Measurements from ENCODE around the gene USP21.

USP21 gene

DNA sequence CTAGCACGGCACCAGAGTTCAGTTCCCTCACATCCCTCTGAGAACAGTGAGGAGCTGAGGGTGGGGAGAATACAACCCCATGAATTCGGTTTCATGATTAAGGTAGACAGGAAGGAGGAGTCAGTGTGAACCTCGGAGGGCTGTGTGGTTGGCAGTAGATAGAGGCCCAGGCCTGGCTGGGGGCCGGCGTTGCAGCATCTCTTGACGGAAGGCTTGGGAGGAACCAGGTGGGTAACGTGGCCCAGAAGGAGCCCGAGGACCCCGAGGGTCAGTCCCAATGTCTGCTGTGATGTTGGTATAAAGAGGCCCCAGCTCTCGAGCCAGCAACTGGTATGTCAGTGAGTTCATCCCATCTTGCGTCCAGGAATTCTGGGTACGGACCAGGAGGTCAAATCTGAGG, 12.4 kb downstream of the USP21 start:
- DNase-seq (ENCODE audit: low read depth in 2 of 2): no peak

DNA sequence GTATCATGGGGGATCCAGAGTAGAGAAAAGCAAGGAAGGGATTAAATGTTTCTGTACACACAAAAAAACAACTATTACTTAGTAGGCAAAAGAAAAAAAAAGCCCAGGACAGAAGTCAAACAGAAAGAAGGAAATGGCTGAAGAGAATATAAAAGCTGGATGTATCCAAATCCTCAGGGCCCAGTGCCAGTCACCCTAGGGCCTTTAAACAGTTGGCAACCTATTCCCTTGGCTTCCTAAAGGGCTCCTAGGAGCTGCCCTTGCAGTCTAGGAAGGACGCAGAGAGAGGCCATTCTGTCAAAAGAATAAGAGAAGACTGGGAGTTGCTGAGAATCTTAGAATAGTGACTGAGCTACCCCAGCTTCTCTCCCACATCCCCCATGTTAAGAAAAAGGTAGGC, 13.0 kb downstream of the USP21 start:
- no peak for DNase-seq (ENCODE audit: low read depth in 2 of 2)

DNA sequence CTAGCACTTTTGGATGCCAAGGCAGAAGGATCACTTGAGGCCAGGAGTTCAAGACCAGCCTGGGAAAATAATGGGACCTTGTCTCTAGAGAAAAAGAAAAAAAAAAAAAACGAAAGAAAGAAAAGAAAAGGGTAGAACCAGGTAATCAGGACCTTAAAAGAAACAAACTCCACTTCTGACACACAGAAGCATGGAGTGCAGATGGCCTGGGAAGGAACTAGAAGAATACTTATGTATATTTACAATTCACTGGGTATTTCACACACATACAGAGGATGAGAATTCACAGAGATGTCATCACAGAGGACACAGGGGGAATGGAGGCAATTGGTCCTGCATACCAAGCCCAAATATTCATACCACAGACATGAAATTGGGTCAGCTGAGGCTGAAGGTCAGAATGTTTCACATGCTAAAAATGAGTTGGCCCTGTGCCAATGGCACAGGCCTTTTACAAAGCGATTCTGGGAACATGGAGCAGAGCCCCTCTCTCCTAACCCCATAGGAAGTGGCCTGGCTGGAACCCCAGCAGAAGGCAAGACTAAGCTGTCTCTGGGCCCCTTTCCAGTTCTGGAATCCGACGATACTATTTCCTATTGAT, 13.6 kb downstream of the USP21 start:
- DNase-seq (ENCODE audit: low read depth in 2 of 2): no peak

DNA sequence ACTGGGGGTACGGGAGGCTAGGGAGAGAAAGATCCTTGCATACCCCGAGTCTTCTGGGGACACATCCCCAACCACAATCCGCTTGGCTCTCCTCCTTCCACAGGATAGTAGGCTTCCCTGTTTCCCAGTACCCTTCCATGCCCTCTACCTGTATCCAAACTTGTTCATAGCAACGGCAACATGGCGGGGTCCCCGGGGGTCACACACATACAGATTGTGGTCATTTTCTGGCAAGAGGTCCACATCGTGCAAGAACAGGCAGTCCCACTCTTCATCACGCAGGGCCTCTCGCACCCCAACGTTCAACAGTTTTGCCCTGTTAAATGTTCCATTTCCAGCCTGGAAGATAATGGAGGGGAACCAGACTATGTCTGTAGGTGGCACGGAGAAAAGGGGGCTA, 14.4 kb downstream of the USP21 start:
- DNase-seq (ENCODE audit: low read depth in 2 of 2): no peak

DNA sequence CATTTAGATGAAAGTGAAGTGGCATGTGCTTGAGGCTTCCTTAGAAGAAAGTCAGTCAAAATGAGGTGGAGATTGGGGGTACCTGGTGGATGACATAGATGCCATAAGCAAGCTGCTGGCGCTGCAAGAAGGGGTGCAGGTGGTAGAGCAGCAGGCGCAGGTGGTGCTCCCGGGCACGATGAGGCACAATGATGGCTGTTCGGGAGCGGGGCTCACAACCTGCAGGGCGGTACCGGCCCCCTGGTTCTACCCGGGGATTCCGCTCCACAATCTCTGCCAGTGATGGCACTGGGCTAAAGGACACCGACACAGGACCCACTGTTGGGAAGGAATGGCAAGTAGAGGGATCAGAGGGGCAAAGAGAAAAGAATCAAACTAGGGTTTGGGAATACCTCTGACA, 15.6 kb downstream of the USP21 start:
- no peak for DNase-seq (ENCODE audit: low read depth in 2 of 2)

DNA sequence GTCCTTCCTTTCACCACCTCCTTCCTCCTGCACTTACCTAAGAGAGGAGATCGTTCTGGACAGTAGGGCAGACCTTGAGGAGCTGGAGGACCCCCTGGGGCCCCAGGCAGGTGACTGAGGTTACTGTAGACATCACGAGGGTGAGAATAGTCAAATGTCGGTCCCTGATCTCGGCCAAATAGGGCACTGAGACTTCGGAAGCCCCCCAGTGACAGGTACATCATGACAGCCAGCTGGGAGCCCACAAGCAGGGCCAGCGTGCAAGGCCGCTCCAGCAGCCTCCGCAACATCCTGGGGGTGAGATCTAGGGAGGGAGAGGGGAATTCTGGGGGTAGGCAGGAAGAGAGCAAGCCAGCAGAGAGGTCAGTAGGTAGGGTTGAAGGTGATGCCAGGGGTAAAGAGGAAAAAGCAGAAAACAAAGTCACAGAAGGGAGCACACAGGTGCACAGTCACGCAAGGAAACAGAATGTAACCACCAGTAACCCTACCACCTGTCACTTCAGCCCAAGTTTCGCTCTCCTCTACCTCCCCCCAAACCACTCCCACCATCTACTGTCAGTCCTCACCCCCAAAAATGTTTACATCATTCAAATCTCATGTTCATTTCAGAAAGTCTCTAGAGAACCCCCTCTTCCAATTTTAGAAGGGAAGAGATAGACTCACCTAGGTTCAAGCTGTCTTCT, 16.6 kb downstream of the USP21 start:
- DNase-seq (ENCODE audit: low read depth in 2 of 2): no peak

DNA sequence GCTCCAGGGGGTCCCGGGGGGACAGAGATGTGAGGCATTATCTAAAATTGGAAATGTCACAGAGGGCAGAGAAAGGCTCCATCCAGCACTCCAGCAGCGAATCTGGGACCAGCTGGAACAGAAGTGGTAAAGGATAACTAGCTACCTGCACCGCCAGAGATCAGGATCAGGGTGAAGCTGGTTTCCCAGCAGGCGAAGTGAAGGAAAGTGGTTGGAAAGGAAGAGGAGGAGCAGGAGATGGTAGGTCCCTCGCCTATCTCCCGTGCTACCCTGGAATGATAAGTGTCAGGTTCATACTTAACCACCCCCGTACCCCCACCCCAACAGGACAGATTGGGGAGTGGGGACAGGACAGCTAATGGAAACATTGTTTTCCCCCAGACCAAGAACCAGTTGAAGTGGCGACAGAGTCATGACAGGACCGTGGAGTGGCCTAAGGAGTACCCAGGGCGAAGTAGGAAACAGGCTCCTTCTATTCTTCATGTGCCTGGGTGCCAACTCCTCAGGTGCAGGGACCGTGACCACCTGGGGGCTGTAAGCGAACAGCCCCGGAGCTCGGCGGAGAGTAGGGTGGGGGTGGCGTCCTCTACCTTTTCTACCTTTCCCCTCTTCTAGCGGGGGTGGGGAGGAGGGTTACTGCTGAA, 17.3 kb downstream of the USP21 start:
- DNase-seq (ENCODE audit: low read depth in 2 of 2): no peak

DNA sequence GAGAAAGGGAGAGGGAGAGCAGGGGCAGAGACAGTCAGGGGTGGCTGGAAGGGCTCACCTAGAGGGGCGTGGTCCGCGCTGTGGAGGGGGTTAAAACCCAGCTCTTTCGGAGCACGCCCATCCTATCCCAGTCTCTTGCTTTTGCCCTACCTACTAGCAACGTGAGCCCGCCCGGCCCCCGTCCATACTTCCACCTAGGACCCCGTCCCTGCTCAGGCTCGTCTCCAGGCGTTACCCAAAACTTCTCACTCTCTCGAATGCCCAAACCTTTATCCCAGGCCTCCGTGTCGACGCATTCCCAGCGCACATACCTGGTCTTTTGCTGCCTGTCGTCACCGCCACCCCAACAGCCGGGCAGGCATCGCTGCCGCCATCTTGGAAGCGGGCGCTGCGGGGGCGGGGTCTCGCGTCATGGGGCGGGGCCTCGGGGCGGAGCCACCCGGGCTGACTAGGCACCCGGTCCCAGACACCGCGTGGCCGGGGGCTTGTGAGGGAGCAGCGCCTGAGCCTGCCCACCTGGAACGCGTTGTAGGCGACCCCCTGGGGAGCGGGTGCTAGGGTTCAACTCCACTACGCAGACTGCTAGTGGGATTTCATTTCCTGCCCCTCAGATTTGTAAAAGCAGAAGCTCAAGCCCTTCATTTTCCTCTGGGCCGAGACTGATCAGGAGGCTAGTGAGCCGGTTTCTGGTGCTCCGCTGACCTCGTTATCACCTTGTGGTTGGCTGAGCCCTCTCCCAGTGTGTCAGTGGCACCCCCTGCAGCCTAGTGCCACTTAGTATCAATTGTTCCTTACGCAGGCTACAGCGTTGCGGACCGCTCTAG, 18.0 kb downstream of the USP21 start, which contains the start of gene B4GALT3:
Gene B4GALT3 (minus strand): TSS at position 396 of the 824 bp plus-strand sequence. CDS start 1,447 bp downstream, outside the sequence.
- peak; percentile 92 to 96 for DNase-seq (ENCODE audit: low read depth in 2 of 2)

DNA sequence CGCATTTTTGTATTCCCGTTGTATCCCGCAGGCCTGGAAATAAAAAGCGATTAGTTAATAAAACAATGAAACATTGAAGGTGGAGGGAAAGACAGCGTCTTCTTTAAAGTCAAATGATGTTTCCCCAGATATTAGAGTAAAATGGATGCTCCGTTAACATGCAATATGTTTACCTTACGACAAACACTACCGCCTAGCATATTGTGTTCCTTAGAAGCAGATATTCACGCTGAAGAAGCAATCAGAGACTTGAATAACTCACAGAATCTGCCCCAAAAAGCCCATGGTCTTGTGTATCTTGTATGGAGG, 18.6 kb downstream of the USP21 start:
- no peak for DNase-seq (ENCODE audit: low read depth in 2 of 2)

DNA sequence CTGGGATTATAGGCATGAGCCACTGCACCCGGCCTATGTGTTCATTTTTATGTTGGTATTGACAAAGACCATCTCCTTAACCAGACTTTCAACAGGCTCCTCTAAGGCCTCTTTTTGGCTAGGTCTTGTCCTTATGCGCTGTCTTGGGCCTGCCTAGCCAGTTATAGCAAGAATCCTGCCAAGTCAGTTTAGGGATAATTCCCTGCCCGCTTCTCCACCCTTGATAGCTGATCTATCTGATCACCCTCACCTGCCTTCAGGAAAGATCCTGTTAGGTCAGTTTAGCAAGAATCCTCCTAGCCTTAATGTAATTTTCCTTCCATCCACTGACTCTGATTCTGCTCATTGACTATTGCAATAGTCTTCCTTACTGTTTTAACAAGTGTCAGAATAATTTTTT, 20.4 kb downstream of the USP21 start:
- no peak for DNase-seq (ENCODE audit: low read depth in 2 of 2)

DNA sequence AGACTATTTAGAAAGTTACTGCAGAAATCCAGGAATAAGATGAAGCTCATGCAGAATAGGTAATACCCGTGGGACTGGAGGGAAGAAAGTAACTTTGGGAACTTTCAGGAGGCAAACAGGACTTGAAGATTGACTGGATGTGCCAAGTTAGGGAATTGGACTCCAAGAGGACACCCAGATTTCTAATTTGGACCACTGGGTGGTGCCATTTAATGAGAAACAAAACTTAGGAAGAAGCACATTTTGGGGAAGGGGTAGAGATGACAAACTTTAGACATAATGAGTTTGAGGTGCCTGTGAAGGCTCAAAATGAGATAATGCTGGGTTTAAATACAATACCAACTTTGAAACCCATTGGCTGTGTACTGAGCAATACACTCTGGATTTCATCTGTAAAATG, 21.3 kb downstream of the USP21 start:
- no peak for DNase-seq (ENCODE audit: low read depth in 2 of 2)

DNA sequence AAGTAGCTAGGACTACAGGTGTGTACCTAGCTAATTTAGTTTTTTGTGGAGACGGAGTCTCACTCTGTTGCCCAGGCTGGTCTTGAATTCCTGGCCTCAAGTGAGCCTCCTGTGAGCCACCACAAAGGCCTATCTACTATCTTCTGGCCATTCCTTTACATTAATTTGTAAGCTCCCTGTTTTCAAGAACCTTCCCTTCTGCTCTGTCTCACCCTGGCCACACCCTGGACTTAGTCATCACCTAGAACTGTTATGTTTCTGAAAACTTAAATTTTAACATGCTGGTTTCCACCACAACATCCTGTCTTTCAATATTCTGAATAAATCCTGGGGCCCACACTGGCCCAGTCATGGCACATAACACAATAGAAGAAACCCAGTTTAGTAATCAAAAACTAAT, 22.9 kb downstream of the USP21 start:
- DNase-seq (ENCODE audit: low read depth in 2 of 2): no peak

DNA sequence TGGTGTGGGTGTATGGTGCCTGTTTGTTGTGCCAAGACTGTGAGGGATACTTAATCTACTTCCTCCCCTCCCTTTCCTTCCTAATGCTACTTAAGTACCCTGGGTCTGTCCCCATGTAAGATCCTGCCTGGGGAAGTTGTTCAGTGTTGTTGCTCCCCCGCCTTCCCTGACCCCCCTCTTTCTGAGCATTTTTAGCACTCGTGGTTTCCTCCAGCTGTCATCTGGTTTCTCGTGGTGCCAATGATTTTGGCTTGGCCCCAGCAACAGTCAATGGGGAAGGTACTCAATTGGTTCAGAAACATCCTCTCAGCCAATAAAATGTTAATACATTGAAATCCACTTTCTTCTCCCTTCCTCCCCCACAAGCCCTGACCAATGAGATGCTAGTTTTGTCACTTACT, 26.0 kb downstream of the USP21 start:
- peak in 1 of 2 donors; percentile 44 for DNase-seq (ENCODE audit: low read depth in 2 of 2)

DNA sequence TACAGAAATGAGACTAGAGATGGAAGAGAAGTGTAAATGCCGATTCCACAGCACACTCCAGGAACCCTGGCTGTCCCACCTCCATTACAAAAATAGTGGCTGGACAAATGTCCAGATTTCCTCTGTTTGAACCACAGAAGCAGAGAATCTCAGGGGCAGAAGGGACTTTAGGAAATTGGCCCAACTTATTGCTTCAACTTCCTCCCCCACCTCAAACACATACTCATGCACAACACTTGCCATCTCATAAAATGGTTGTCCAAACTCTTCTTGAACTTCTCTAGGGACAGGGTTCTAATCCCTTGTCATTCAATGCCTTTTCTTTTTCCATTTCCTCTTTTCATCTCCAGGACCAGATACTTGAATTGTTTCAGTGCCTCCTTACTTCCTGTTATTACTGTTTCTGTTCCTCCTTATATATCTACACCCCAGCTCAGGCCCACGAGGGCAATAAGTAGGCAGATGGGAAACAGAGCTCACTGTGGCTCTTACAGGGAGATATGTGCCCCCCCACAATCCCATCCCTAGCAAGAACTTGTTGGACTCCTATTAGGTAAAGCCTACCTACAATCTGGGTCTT, 26.5 kb downstream of the USP21 start:
- no peak for DNase-seq (ENCODE audit: low read depth in 2 of 2)

DNA sequence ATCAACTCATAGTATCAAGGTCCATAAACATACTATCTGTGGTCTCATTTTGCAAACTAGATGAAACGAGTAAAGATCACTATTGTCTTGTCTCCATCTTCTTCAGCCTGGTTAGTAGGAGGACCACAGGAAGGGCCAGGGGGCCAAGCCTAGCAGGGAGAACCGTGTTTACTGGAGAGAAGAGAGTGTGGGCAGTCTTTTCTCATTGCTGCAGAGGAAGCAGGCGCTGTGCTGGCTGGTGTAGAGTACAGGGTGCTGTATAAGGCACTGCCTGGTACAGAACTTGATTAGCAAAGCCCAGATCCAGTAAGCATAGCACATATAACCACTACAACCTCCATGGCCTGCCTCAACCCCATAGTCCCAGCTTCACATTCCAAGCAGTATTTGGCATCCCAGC, 28.0 kb downstream of the USP21 start:
- no peak for DNase-seq (ENCODE audit: low read depth in 2 of 2)

DNA sequence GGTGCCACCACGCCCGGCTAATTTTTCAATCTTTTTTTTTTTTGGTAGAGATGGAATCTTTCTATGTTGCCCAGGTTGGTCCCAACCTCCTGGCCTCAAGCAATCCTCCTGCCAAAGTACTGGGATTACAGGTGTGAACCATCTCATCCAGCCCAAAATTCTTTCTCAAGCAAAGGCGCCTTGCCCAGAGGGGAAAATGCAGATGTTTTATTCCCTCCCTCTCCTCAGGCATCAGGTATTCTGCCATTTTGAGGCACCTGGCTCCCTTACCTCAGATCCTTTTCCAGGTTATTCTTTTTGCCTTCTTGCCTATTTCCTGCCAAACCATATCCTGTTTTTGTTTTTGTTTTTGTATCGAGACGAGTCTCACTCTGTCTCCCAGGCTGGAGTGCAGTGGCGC, 29.1 kb downstream of the USP21 start:
- DNase-seq (ENCODE audit: low read depth in 2 of 2): no peak

DNA sequence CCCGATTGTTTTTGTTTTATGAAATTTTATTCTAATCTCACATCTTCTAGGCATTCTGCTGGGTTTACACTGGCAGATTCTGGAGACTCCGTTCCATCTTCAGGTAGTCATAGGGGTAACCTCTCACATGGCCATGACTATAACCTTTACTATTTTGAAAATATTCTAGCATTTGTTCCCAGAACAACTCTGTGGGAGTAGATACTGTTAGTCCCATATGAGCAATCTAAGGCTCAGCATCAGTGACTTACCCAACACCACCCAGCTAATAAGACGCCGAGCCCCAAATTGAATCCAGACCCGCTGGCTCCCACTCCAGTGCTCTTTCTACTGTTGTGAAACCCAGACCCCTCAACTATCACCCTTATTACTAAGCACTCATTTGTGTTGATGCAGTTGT, 29.7 kb downstream of the USP21 start:
- no peak for DNase-seq (ENCODE audit: low read depth in 2 of 2)

DNA sequence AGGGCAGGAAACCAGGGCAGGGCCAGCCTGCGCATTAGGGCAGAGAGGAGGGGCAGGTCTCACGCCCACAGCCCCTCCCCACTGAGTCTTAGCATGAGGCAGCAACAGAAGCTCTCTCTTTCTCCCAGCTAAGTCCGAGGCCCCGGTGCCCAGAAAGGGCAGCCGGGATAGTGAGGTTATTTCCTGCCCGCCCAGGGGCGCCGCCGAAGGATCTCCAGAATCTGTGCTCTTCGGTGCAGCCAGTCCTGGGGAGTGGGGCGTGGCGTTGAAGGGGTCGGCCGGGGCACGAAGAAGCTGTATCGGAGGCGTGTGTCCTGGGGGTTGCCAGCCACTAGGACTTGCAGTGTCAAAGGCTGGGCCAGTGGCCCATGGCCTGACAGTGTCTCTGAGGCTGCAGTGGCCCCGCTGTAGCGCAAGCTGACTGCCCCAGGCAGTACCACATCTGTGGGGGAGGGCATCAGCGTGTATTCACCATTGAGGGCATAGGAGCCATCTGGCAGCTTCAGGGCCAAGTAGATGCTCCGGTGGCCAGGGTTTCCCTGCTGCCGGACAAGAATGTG, 31.7 kb downstream of the USP21 start:
- no peak for DNase-seq (ENCODE audit: low read depth in 2 of 2)

DNA sequence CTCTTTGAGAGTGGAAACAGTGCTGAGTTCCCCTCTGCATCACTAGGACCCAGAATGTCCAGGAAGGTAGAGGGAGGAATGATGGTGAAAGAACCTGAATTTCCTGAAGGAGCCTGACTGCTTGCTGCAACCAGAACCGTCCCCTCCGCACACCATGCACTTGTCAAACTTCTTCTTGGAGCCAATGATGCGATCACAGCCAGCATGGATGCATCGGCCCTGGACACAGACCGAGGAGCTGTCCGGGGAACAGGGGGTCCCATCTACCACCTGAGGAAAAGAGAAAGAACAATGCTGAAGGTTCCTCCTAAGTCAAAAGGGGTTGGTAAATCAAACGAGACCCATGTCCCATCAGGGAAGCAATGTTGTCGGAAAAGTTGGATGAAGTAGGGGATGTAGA, 32.7 kb downstream of the USP21 start:
- DNase-seq (ENCODE audit: low read depth in 2 of 2): no peak

DNA sequence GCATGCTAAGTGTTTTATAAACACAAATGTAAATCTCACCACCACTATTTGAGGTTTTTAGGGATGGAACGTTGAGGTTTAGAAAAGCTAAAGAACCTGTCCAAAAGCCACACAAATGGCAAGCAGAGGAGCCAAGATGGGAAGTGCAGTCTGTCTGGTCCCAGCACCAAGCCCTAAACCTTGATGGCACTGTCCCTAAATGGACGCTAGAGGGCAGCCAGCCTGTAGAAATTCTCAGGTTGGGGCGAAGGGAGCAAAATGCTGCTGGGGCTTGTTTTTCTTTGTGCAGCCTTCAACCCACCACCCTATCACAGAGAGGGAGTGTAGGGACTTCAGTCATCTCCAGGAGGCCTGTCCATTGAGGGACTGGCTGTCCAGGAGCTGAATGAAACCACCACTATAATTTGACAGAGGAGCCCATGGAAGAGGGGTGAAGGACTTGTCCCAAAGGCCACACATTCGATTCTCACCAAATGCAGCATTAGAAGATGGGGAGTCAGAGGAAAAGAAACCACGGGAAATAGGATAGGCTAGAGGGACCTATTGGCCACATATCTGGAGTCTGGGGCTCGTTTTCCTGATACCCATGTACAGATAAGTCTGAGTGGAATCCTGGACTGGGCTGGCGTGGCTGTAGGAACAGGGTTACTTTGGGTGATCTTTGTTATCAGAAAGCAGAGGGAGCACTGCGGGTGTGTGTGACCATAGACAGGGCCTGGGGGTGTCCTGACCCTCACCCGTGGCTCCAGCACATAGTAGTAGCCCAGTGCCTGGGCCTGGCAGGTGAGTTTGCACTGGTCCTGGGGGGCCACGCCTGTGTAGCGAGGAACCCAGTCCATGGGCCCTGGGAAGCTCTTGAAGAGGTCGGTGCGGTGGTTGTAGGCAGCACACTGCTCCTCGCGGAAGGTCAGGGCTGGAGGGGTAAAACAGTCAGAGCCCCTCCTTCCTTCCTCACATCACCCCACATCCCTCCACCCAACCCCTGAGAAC, 33.5 kb downstream of the USP21 start:
- DNase-seq (ENCODE audit: low read depth in 2 of 2): peak in 1 of 2 donors; percentile 41

All from stimulated activated CD8-positive, alpha-beta memory T cell treated with anti-CD3 and anti-CD28 coated beads, Interleukin-7, amount 100 ng/mL, for 1 hour (primary cell).